Fibroblast of mammary gland (primary cell): Measurements from ENCODE around the gene FAM184A.

Experiments used
- DNase-seq: peaks from one replicate; pipeline ENCODE4 v3.0.0-alpha.2; 2010; ENCODE audit warnings: low read depth
- H3K4me3 ChIP-seq: 2 replicates; pipeline ENCODE4 v1.5.1; 2011; ENCODE audit warnings: low read depth, mild to moderate bottlenecking, low read length, moderate library complexity; ENCODE audit not compliant: control insufficient read depth
- TF ChIP-seq, protein P1 (sequence below): conservative IDR thresholded peaks from 2 replicates; pipeline ENCODE4 v1.5.1; 2011; ENCODE audit warnings: low read depth, low read length, inconsistent platforms; ENCODE audit not compliant: control insufficient read depth, insufficient read depth

The FAM184A gene

DNA sequence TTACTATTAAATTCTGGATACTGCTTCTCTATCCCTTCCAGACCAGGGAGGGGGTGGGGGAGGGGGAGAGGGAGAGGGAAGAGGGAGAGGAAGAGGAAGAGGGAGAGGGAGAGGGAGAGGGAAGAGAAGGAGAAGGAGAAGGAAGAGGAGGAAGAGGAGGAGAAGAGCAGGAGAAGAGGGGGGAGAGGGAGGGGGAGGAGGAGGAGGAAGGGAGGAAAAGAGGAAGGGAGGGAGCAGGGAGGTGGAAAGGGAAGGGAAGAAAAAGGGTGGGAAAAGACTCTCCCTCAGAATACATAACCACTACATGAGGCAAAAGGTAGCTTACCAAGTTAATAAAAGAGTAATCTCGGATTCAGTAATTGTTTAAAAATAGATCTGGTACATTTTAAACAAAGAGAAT lies 46.0 kb downstream of the FAM184A start:
- no peak overlapping the region for H3K4me3 ChIP-seq
- TF ChIP-seq, protein P1, sequence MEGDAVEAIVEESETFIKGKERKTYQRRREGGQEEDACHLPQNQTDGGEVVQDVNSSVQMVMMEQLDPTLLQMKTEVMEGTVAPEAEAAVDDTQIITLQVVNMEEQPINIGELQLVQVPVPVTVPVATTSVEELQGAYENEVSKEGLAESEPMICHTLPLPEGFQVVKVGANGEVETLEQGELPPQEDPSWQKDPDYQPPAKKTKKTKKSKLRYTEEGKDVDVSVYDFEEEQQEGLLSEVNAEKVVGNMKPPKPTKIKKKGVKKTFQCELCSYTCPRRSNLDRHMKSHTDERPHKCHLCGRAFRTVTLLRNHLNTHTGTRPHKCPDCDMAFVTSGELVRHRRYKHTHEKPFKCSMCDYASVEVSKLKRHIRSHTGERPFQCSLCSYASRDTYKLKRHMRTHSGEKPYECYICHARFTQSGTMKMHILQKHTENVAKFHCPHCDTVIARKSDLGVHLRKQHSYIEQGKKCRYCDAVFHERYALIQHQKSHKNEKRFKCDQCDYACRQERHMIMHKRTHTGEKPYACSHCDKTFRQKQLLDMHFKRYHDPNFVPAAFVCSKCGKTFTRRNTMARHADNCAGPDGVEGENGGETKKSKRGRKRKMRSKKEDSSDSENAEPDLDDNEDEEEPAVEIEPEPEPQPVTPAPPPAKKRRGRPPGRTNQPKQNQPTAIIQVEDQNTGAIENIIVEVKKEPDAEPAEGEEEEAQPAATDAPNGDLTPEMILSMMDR = no peak
- DNase-seq = no peak

GRCh38 chr6:119030759-119031158 lies 47.7 kb downstream of the FAM184A start:
- TF ChIP-seq, protein P1 = no peak
- DNase-seq = no peak
- H3K4me3 ChIP-seq = no peak overlapping the region

GRCh38 chr6:119028091-119028490 lies 50.4 kb downstream of the FAM184A start:
- TF ChIP-seq, protein P1 = no peak
- DNase-seq = no peak
- no peak overlapping the region for H3K4me3 ChIP-seq

GRCh38 chr6:119027465-119027864 lies 51.0 kb downstream of the FAM184A start:
- H3K4me3 ChIP-seq = no peak overlapping the region
- TF ChIP-seq, protein P1 = no peak
- no peak for DNase-seq

GRCh38 chr6:119026822-119027221 lies 51.6 kb downstream of the FAM184A start:
- TF ChIP-seq, protein P1 = no peak
- H3K4me3 ChIP-seq = no peak overlapping the region
- no peak for DNase-seq

GRCh38 chr6:119025793-119026192 lies 52.7 kb downstream of the FAM184A start:
- DNase-seq = no peak
- H3K4me3 ChIP-seq = no peak overlapping the region
- TF ChIP-seq, protein P1 = no peak

GRCh38 chr6:119024111-119024510 lies 54.4 kb downstream of the FAM184A start:
- TF ChIP-seq, protein P1 = no peak
- no peak for DNase-seq
- no peak overlapping the region for H3K4me3 ChIP-seq
